Stimulated activated naive CD8-positive, alpha-beta T cell treated with anti-CD3 and anti-CD28 coated beads, Interleukin-15, amount 100 ng/mL, for 72 hours (primary cell): ENCODE results near the gene DDR2.
"Not testable (repeated sequence)": the region's sequence is repeated elsewhere in the genome, so short reads cannot be mapped to it uniquely, and the experiment has no call there.

Experiments
- ATAC-seq: fragments of 150-1000 bp; cut with Tn5 transposase; 2 replicates; pipeline ENCODE4 v1.10.0; 2021; ENCODE audit warnings: mild to moderate bottlenecking, moderate library complexity
- DNase-seq, 2 donors: peaks; one replicate each; pipeline ENCODE4 v3.0.0; 2021 to 2022
- H3K27ac Mint-ChIP-seq, 2 donors: one replicate each; pipeline ENCODE4 v1.8.0; 2022; ENCODE audit warnings: mild to moderate bottlenecking in 2 of 2, mixed read lengths in 2 of 2, moderate library complexity in 2 of 2
- H3K27me3 Mint-ChIP-seq: one replicate; pipeline ENCODE4 v1.8.0; 2022; ENCODE audit warnings: mixed read lengths
- H3K4me1 Mint-ChIP-seq: one replicate; pipeline ENCODE4 v1.8.0; 2022; ENCODE audit warnings: mild to moderate bottlenecking, mixed read lengths
- H3K4me3 Mint-ChIP-seq, 2 donors: one replicate each; pipeline ENCODE4 v1.8.0; 2022; ENCODE audit warnings: mild to moderate bottlenecking in 2 of 2, mixed read lengths in 2 of 2, moderate library complexity in 1 of 2
- H3K9me3 Mint-ChIP-seq, 2 donors: one replicate each; pipeline ENCODE4 v1.8.0; 2022; ENCODE audit warnings: mixed read lengths in 2 of 2

DDR2 gene

GRCh38 chr1:162710780-162711465, 78.7 kb downstream of the DDR2 start:
- no peaks in the 10 kb centered on the region for H3K4me1 Mint-ChIP-seq
- no peak overlapping the region for H3K27ac Mint-ChIP-seq
- no peaks in the 10 kb centered on the region for H3K9me3 Mint-ChIP-seq
- ATAC-seq = no peak
- peaks cover 8% of the 10 kb centered on the region for H3K27me3 Mint-ChIP-seq
- no peak overlapping the region for H3K4me3 Mint-ChIP-seq
- no peak for DNase-seq

DNA sequence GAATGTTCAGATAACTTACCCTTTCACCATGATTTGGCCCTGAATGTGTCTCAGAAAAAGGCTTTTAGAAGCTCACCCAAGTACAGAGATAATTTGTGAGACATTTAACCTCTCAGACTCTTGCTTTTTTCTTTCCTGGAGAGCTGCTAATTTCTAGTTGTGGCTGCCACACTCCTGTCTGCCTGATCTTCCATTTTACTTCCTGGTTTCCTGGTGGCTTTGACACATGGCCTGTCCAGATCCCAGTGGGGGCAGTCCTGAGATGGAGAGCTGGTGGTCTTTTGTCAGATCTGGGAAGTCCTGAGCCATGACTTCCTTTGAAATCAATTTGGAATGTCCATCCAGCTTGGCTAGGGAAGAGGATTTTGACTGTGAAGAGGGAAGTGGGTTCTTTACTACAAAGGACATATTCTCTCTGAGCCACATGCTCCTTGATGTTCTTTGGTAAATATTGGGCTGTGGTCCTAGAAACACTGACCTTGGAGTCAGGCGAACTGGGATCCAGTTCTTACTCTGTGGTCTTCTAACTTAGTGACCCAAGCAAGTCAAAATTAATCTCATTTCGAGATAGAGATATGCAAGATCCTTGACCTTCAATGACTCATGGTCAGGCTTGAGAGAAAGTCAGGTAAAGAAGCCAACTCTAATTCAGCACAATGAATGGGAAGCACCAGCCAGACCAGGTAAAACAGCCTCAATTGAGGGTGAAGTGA, 80.2 kb downstream of the DDR2 start:
- DNase-seq (no peak), ATAC-seq (no peak)
- Mint-ChIP-seq H3K4me3 (no peak overlapping the region), H3K27ac (no peak overlapping the region), H3K9me3 (no peaks in the 10 kb centered on the region), H3K4me1 (no peaks in the 10 kb centered on the region), H3K27me3 (peaks cover 8% of the 10 kb centered on the region)

DNA sequence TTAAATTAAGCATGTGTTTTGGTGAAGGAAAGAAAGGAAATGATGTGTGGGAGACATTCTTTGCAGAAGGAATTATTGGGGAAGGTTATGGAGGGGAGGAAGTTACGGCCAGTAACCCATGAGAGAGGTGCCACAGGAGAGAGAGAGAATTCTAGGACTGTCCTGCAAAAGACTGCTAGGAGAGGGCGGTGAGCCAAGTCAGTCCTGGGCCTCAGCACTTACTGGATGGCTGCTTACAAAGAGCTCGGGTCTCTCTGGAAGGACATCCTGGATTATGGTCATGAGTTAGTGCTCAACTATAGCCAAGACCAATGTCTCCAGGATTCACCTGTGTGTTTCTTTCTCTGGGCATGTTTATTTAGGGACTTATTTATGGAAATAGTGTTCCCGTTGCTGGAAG, 83.9 kb downstream of the DDR2 start:
- DNase-seq (no peak), ATAC-seq (no peak)
- Mint-ChIP-seq H3K4me1 (no peaks in the 10 kb centered on the region), H3K27ac (no peak overlapping the region), H3K9me3 (no peaks in the 10 kb centered on the region), H3K4me3 (no peak overlapping the region), H3K27me3 (peaks cover 8% of the 10 kb centered on the region)

GRCh38 chr1:162716552-162716951, 84.3 kb downstream of the DDR2 start:
- H3K9me3 Mint-ChIP-seq = no peaks in the 10 kb centered on the region
- peaks cover 8% of the 10 kb centered on the region for H3K27me3 Mint-ChIP-seq

GRCh38 chr1:162717548-162718184, 85.4 kb downstream of the DDR2 start:
- DNase-seq (no peak), ATAC-seq (no peak)
- Mint-ChIP-seq H3K9me3 (no peaks in the 10 kb centered on the region), H3K4me3 (no peak overlapping the region), H3K4me1 (no peaks in the 10 kb centered on the region), H3K27ac (no peak overlapping the region), H3K27me3 (peaks cover 8% of the 10 kb centered on the region)

More at GRCh38 chr1:162716552-162716951, 84.3 kb downstream of the DDR2 start:
- ATAC-seq = no peak
- no peak for DNase-seq
- Mint-ChIP-seq H3K4me3 (no peak overlapping the region), H3K27ac (no peak overlapping the region), H3K4me1 (no peaks in the 10 kb centered on the region)

DNA sequence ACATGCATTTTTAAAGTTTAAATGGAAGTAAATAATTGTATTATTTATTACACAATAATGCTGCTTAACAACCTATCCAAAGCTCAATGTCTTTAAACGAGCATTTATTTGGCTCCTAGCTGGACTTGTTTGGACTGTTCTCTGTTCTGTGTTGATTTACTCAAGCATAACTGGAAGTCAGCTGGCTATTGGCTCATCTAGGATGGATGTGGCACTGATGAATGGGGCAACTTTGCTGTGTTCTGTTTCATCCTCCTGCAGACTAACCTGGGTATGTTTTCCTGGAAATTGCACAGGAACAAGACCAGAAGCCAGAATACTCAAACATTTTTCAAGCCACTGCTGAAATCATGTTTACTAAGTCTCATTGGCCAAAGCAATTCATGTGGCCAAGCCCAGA, 87.4 kb downstream of the DDR2 start:
- no peak for ATAC-seq
- no peaks in the 10 kb centered on the region for H3K9me3 Mint-ChIP-seq

GRCh38 chr1:162720996-162721395, 88.7 kb downstream of the DDR2 start:
- no peak for ATAC-seq
- DNase-seq = no peak

More for the DNA sequence above, 87.4 kb downstream of the DDR2 start:
- Mint-ChIP-seq H3K4me1 (no peaks in the 10 kb centered on the region), H3K27ac (peak overlapping the region in 1 of 2 donors; percentile 45), H3K4me3 (no peak overlapping the region), H3K27me3 (peaks cover 8% of the 10 kb centered on the region)
- no peak for DNase-seq

DNA sequence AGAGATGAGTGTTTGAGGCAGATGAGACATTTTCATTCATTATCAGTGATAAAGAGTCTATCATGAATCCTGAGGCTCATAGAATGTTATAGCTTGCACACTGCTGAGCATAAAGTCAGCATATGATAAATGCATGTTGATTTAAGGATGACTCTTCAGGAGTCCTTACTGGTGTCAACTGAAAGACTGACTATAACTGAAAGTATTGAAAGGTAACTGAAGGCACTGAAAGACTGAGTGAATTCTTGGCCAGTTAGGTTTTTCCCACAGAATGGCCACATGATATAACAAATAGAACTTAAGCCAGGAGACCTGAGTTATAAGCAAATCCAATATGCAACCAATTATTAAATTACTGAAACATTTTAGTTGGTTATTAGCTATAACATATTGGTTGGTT, 89.2 kb downstream of the DDR2 start:
- ATAC-seq = no peak
- no peak overlapping the region for H3K4me3 Mint-ChIP-seq
- no peaks in the 10 kb centered on the region for H3K4me1 Mint-ChIP-seq

More at GRCh38 chr1:162720996-162721395, 88.7 kb downstream of the DDR2 start:
- no peaks in the 10 kb centered on the region for H3K27me3 Mint-ChIP-seq
- no peak overlapping the region for H3K4me3 Mint-ChIP-seq
- H3K4me1 Mint-ChIP-seq = no peaks in the 10 kb centered on the region
- H3K9me3 Mint-ChIP-seq = no peaks in the 10 kb centered on the region
- H3K27ac Mint-ChIP-seq = no peak overlapping the region

GRCh38 chr1:162722036-162722435, 89.8 kb downstream of the DDR2 start:
- DNase-seq (no peak), ATAC-seq (no peak)
- H3K27me3 Mint-ChIP-seq = no peaks in the 10 kb centered on the region
- no peaks in the 10 kb centered on the region for H3K9me3 Mint-ChIP-seq
- no peak overlapping the region for H3K4me3 Mint-ChIP-seq
- H3K27ac Mint-ChIP-seq = no peak overlapping the region
- no peaks in the 10 kb centered on the region for H3K4me1 Mint-ChIP-seq

More for the DNA sequence above, 89.2 kb downstream of the DDR2 start:
- no peak overlapping the region for H3K27ac Mint-ChIP-seq
- H3K9me3 Mint-ChIP-seq = no peaks in the 10 kb centered on the region
- no peaks in the 10 kb centered on the region for H3K27me3 Mint-ChIP-seq
- no peak for DNase-seq

DNA sequence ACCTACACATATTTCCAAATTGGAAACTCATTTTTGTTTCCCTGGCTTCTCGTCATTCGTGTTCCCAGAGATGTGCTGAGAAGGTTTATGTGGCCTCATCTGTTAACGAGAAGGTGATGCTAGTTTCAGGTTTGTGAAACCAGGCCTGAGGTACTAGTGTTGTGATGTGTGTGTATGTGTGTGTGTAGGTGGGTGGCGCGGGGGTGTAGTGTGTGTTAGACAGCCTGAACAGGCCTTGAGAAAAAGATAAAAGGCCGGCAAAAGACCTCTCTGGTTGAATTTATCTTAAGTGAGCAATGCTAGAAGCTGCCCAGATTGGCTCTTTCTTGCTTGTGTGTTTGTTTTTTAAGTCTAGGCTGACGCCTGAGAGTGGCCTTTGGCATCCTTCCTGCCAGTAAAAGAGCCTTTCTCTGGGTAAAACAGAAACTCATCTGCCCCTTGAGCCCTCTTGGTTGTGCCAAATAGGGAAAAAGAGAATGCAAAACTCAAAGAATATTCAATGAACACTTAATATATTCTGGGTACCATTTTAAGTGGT, 92.4 kb downstream of the DDR2 start:
- no peaks in the 10 kb centered on the region for H3K4me1 Mint-ChIP-seq
- no peak overlapping the region for H3K4me3 Mint-ChIP-seq
- ATAC-seq (no peak), DNase-seq (no peak)
- no peaks in the 10 kb centered on the region for H3K9me3 Mint-ChIP-seq
- no peak overlapping the region for H3K27ac Mint-ChIP-seq
- H3K27me3 Mint-ChIP-seq = no peaks in the 10 kb centered on the region

- Mint-ChIP-seq H3K9me3 (no peaks in the 10 kb centered on the region), H3K4me3 (no peak overlapping the region), H3K27me3 (no peaks in the 10 kb centered on the region), H3K27ac (no peak overlapping the region), H3K4me1 (no peaks in the 10 kb centered on the region)
- ATAC-seq = no peak
- DNase-seq = no peak
These were observed 93.1 kb downstream of the DDR2 start for GRCh38 chr1:162725301-162725837.

GRCh38 chr1:162726555-162726954, 94.3 kb downstream of the DDR2 start:
- Mint-ChIP-seq H3K4me3 (no peak overlapping the region), H3K27me3 (no peaks in the 10 kb centered on the region), H3K4me1 (no peaks in the 10 kb centered on the region), H3K9me3 (no peaks in the 10 kb centered on the region), H3K27ac (no peak overlapping the region)
- no peak for ATAC-seq
- no peak for DNase-seq

DNA sequence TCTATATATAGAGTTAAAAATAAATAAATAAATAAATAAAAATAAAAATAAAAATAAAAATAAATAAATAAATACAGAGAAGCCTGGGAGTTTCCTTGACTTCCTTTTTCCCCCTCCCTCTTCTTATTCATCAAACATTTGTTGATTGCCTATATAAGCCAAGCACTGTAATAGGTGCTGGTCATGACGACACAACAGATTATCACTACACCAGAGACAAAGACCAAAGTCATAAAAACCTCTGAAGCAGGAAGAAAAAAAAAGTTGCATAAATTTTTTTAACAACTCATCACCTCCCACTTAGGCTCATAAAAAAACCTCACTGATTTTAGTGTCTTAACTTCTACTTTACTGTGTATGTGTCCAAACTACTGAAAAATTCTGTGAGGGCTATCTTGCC, 95.2 kb downstream of the DDR2 start:
- H3K4me1 Mint-ChIP-seq, DNase-seq, H3K27ac Mint-ChIP-seq, H3K4me3 Mint-ChIP-seq, H3K9me3 Mint-ChIP-seq, H3K27me3 Mint-ChIP-seq, ATAC-seq: not testable (repeated sequence)

- H3K9me3 Mint-ChIP-seq = no peaks in the 10 kb centered on the region
- H3K4me1 Mint-ChIP-seq = no peaks in the 10 kb centered on the region
- DNase-seq (no peak), ATAC-seq (no peak)
- no peaks in the 10 kb centered on the region for H3K27me3 Mint-ChIP-seq
- H3K27ac Mint-ChIP-seq = no peak overlapping the region
- no peak overlapping the region for H3K4me3 Mint-ChIP-seq
These were observed 96.3 kb downstream of the DDR2 start for GRCh38 chr1:162728573-162728972.

GRCh38 chr1:162729195-162729774, 97.0 kb downstream of the DDR2 start:
- H3K27ac Mint-ChIP-seq, H3K4me1 Mint-ChIP-seq, H3K27me3 Mint-ChIP-seq, H3K4me3 Mint-ChIP-seq, ATAC-seq, DNase-seq, H3K9me3 Mint-ChIP-seq: not testable (repeated sequence)
